Measurements from ENCODE around the gene MOGAT3.

The MOGAT3 gene

DNA sequence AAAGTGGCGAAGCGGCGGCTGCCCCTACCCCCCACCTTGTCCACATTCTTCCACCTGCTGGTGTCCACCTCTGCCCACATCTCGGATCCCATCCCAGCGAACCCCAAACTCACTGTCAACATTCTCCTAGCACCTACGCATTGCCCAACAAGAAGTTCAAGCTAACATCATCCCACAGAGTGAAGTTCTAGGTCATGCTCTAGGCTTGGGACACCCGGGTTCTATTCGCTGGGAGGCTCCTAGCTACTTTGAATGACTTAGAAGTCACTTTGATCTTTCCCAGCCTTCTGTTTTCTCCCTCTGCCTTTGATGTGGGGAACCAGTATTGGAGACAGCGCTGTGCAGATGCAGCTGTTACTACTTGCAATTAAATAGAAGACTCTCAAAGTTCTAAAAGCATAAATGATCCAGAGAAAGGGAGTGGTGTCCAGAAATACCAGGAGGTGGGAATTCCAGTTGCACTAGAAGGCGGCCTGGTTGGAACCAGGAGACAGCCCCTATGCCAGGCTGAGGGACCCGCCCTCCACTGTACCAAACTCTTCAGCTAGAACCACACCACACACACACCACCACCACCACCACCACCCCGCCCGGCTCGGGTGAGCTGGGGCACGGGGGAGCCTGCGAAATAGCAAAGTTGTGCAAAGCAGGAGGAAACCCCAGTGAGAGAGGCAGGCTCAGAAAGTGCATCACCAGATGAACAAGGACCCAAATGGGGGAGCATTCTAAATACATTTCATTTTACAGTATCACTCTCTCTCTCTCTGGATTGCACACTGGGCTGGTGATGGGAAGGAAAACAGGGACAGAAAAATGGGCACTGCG lies 30.0 kb downstream of the MOGAT3 start:
- DNase-seq, result peak; percentile 7

DNA sequence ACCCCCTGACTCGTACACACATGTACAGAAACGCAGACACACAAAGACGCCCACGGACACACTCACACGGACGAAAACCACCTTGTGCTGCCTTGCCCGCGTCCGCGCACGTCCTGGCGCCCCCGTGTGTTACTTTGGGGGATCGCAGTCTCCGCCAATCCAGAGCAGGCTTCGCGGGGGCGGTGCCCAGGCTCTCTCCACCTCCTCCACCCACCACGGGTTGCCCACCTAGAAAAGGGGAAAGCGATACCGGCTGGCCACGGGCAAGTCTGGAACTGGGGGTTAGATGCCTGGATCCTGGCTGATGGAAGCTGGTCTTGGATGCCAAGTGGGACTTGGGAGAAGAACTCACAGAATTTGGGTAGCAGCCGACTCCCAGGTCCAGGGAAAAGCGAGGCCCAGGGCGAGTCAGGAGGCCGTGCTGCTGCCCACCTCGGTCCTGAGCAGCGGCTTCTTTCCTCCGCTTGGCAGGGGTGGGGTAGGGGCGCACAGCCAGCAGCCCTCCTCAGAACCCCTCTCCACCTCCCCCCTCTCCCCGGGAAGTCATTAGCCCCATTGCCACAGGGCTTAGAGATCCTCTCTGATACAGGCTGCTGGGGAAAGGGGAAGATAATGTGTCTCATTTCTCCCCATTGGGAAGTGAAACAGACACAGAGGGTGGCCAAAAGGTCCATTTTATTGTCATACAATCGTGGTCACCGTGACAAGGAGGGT lies 30.8 kb downstream of the MOGAT3 start:
- peak; percentile 76 for DNase-seq

DNA sequence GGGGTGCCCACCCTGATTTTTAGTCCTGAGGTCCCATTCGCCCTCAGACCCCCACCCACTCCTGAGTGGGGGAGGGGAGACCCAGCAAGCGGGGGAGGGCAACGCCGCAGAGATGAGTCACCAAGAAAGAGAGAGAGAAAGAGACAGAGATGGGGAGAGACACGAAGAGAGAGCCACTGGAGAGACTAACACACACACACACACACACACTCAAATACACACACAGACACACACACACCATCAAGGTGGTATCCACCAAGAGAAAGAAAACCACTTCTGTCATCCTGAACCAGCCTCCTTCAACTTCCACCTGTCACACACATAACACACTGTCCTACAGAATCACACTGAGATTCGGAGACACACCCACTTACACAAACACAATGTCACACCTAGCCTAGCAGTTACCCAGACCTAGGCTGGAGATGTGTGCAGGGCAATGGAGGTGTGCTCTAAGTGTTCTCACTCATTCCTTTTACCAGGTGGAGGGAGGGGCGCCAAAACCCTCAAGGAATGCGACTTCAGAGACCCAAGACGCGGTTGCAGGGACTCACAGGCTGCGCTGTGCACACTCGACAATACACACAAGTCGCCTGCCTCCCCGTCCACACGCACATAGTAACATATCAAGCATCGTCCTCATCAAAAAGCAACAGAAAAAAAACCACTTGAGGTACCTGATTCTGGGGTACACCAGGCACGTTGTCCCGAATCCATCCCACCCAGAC lies 31.6 kb downstream of the MOGAT3 start:
- no peak for DNase-seq

DNA sequence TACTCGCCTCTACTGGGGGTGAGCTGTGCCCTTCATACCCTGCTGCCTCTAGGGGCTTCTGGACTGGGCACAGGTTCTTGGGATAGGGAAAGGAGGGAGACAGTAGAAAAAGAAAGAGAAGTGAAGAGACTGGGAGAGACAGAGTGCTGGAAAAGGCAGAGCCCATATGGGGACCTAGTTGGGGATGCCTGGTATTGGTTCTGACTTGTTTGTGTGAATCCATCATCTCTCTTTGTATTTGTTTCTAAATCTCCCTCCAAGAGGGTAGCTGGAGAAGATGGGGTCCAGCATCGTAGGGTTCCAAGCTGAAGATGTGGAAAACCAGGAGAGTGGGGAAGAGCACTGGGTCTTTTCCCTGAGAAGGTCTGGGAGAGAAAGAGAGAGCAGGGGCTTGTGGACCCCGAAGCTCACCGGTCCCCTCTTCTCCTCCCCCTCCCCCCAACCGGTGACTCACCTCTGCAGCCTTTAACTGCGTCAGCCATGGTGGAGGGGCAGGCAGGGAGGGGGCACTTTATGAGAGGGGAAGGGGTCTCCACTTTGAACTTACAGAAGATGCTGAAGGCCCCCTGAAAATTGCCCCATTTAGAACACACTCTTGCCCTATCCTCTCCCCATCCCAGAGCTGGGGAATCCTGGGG lies 32.3 kb downstream of the MOGAT3 start:
- DNase-seq, result no peak

DNA sequence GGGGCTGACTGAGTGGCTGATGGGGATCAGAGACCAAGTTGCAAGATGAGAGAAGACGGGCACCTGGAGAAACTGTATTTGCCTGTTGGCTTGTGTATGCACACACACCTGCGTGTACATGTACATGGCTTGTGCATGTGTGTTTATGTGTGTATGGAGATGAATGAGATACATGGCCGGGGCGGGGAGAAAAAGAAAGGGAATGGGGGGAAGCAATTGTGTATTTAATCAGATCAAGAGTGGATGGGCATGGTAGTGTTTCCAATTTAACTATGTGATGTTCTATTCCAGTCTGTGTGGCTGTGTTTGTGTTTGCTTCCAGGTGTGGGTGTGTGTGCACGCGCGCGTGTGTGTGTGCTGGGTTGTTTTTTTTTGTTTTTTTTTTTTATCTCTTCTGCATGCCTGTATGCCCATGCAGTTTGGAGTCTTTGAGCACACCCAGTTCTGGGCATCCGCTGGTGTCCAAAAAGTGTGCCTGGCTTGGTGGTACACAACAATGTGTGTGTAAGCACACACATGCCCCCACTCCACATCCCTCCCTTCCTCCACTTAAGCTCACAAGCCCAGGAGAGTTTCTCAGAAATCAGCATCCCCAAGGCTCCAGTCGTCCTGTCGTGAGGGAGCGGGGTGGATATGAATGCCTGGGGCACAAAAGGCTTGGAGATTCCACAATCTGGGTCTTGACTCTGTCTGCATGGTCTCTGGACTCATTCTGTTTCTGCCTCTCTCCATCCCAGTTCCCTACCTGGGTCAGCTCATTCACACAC lies 33.0 kb downstream of the MOGAT3 start:
- no peak for DNase-seq

DNA sequence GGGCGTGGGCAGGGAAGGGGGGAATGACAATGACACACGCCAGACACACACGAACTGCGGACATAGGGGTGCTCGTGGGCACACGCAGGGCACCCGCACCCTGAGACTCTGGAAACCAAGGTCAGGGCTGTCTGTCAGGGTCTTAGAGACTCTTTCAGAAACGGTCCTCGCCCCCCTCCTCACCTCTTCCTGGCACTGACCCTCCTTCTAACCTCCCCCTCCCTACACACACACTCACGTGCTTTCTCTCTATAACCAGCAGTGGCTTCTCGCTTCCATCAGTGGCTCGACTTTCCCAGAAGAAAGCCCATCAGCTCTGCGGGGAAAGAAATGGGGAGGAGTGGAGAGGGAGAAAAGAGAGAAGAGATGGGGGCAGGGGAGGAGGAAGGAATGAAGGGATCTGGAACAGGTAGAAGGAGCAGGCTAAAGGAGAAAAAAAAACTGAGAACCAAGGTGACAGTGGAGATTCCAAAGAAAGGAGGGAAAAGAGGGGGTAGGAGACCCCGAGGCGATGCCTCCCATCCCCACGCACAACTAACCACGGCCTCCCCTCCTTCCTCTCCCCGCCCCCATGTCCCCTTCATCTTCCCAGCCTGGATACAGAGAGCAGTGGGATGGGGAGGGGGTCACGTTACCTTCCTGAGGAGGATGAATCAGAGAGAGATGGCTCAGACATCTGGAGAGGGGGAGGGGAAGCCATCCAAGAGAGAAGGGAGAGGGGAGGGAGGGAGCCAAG lies 33.8 kb downstream of the MOGAT3 start:
- DNase-seq, result no peak

DNA sequence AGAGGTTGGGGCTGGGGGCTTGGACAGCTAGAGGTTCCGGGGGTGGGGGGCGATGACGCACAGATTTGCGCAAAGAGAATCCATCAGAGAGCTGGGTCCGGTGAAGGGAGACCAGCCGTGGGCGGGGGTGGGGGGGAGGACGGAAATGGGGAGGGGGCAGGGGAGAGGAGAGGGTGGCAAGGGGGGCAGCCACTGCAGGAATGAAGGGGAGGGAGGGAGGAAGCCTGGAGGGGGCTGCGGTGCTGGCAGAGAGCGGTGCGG lies 34.3 kb downstream of the MOGAT3 start:
- DNase-seq, result no peak

DNA sequence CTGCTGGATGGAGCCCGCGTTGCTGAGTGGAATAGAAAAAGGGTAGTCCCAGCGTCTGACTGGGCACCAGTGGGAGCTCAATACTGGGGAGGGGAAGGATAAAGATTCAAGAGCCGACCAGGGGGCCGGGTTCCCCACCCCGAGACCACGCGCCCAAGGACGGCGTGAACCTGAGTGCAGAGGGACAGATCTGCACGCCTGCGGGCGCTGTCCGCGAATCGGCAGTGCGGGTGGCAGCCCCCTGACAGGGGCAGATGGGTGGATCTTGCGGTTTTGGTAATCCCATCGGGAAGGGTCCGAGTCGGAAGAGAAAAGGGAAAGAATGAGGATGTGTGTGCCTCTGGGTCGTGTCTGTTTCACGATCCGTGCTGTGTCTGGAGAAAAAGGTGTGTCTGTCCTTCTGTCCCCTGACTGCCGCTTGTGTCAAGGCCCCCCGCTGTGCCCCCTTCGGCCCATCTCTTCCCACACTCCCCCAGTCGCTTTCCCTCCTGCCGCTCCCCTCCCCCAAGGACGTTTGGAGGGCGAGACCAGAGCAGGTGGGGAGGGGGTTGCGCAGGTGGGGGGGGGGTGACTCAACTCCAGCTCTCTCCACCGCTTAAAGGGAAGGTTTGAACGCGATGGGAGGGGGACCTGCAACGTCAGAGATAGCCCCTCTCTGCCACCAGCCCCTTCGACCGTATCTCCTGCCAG lies 34.7 kb downstream of the MOGAT3 start:
- DNase-seq, result no peak

DNA sequence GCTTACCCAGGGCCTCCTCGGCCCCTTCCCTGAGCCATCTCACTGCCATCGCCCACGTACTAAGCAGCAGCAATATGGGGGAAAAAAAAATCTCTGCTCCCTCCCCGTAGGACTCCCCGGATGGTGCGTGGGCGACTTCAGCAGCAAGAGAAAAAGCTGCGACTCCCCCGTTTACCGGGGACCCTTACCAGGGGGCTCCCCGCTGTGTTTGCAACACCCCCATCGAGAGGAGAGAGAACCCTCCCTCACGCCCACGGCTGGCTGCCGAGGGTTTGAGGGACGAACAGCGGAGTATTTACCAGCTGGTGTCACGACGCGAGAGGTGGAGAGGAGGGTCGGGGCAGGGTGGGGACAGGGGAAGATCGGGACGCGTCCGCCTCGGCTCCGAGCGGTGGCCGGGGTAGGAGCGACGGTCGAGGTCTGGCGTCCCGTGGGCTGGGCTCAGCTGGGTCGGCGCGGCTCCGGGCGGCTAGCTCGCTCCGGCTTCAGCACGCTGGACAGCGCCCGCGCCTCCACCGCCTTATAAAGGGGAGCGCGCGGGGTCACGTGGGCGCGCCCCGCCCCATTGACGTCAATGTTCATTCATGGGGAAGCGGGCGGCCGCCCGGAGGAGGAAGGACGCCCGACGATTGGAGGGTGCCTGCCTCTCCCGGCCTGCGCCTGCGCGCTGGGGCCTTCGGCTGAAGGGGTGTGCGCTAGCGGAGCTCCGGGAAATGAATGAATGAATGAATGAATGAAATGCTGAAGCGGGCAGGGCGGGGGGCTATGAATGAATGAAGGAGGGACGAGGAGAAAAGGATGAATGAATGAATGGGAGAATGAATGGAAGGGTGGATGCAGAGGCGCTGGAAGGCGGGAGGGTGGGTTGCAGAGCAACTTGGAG lies 35.5 kb downstream of the MOGAT3 start, which contains the start of gene VGF:
Gene VGF (minus strand): TSS at position 495 of the 883 bp plus-strand sequence. CDS start 726 bp downstream, outside the sequence.
- DNase-seq, result peak; percentile 85

DNA sequence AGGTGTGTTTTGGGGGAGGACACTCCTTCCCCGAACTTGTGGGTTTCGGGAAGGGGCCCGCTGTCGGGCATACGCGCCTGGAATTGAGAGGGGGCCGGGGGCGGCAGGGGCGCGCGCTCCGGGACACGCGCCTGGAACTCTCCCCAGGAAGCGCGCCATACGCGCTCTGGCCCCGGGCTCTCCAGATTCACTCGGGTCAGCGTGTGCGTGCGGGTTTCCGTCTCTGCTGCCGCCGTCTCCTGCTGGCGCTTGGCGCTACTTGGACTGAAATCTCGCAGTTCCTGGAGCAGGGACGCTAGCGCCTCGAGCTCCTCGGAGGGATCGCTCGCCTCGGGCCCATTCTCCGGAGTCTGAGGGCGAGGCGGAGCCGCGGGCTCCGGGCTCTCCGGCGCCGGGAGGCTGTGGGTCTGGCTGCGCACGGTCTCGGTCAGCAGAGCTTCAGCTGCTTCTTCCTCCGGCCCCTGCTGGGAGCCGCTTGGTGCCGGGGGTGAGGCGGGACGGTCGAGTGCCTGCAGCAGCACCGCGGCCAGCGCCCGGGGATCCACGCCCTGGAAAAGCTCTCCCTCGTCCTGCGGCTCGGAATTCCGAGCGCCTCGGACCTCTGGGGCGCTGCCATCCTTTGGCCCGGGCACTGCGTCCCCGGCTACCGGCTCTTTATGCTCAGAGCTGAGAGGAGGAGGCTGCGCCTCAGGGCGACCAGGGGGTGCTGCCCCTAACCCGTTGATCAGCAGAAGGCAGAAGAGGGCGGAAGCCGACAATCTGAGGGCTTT lies 36.6 kb downstream of the MOGAT3 start:
- DNase-seq, result no peak

DNA sequence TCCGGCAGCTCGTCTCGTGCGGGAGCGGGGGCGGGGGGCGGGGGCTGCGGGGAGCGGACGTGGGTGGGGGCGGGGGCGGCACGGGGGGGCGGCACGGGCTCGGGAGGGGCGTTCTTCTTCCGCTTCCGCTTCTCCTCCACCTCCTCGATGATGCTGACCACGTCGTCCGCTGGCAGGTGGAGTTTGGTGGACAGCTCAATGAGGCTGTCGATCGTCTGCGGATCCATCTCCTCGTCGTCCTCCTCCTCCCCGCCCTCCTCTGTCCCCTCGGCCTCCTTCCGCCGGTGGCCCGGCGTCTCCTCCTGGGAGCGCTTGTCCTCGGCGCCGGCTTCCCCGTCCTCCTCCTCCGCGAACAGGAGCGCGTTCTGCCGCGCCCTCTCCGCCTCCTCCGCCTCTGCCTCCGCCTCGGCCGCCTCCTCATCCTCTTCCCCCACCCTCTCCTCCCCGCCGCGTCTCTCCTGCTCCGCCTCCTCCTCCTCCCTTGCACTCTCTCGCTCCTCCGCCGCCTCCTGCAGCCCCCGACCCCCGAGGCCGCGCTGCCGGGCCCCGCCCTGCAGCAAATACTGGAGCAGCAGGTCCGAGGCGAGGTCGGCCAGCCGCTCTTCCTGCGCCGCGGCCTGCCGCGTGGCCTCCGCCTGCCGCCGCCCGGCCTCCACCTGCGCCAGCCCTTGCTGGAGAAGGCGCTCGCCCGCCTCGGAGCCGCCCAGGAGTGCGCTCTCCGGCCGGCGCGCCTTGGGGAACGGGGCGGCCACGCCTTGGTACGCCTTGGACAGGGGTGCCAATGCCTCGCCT lies 37.4 kb downstream of the MOGAT3 start:
- no peak for DNase-seq

DNA sequence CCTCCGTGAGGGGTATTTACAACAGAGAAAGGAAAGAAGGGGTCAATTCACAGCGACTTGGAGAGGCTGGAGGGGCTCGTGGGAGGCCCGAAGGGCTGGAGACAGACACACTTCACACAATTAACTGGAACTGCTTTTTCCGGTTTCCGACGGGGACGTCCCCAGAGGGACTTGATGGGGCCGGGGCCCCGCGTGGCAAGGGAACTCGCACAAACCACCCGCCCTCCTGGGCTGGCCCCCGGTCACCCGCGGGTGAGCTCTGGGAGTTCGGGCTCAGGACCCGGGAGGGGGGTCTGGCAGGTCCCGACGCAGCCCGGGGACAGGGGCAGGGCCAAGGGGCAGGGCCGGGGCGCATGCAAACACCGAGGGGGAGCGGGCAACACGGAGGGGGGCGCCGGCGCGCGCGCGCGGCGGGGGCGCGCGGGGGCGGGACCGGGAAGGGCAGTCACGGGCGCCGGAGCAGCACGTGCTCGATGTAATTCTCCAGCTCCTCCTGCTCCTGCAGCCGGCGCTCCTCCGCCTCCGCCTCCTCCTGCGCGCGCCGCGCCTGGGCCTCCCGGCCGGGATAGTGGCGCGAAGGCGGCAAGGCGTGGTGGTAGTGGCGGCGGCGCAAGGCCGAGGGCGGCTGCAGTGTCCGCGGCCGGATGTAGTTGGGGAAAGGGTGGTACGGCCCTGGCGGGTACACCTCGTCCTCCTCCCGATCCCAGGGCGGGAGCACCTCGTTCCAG lies 38.1 kb downstream of the MOGAT3 start:
- no peak for DNase-seq

DNA sequence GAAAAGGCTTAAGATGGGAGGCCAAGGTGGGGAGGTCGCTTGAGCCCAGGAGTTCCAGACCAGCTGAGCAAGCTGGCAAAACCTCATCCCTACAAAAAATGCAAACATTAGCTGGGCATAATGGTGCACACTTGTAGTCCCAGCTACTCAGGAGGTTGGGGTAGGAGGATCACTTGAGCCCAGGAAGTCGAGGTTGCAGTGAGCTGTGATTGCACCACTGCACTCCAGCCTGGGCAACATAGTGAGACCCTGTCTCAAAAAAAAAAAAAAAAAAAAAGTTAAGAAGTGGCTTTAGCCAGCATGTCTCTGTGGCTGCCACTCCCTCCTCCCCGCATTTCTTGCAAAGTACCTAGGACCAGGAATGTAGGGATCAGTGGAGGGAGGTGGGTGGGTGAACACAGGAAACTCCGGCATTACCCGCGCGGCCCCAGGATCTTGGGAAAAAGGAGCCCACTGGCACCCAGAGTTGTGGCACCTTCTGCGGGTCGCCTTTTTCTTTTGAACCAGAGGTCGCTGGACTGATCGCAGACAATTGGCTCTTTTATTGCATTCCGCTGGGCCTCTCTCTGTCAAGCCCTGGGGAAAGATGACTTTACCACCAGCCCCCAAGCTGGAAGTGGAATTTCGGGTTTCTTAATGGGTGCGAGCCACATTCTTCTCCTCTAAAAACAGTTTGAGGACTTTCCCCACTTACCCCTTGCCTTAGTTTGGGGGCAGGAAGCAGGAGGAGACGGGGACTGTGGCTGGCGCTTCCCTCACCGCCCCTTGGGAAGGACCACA lies 39.0 kb downstream of the MOGAT3 start:
- DNase-seq, result no peak

DNA sequence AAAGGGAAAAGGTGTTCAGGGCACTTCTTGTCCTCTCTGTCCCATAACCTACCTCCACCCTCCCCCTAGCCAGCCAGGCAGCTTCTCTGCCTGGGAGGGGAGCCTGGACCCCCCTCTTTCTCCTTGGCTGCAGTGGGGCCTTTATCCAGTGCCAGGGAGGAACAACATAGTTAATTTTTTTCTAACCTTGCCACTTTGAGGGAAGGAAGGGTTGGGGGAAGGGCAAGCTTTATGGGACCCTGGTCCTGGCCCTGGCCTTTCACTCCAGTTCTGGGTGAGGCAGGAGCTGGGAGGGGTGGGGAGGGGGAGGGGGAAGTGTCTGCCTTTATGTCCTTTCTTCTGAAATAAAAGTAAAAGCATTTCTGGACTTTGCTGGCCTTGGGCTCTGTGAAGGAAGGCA lies 39.9 kb downstream of the MOGAT3 start:
- DNase-seq, result no peak

DNA sequence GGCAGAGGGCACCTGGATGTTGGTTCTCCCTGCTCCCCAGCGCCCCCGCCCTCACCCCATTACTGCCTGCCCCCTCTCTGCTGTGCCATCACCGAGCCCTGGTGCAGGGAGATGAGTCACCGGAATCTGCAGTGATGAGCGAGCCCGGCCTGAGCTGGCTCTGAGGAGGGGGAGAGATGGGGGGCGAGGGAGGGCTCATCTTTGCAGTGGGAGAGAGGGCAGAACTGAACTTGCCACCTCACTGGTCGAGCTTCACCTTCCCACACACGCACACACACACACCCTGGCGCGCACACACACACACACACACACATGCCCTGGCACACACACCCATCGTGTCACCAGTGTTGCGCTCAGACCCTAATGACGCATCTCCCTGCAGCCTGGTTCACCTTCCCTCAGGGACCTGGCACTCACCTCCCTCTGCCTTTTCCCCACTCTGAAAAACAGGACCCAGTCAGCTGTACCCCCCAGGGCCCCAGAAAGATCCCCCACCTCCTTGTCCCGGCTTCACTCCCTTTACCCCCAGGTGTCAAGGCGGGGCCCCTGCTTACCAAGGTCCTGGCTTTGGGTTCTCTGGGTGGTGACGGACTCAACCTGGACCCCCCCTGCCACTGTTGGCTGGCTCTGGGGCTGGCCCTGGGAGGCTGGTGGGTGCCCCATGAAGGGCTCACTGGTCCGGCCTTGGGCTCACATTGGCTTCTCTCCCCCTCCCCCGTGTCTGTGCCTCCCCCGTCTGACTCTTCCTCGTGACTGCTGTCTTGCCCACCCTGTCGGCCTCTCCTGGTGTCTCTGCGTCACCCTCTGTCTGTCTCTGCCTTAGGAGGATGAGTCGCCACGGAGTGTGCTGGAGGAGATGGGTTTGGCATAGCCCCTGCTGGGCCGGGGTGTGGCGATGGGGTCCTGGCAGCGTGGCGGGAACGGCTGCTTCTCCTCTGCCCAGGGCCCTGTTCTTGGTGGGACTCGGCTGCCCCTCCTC lies 40.9 kb downstream of the MOGAT3 start:
- DNase-seq, result no peak

Data from stimulated activated naive CD4-positive, alpha-beta T cell treated with Interleukin-2 at 50 U/mL for 16 hours (primary cell).